Measurements from ENCODE around the gene HERPUD1. TPM values are rescaled to one million over a fixed set of nuclear protein-coding genes. Genes with fewer than 3 reads are reported as not detected.

The HERPUD1 gene
- total and polyA plus RNA-seq, 2 of the 13 experiments (the other 11 are each of a cell fraction or from before 2014, with no cell fraction given) = 96.2 to 323 TPM

GRCh38 chr16:56915336-56916119 lies 16.4 kb upstream of the HERPUD1 start (continued):
- no peak for TF ChIP-seq CEBPB (IDR thresholded peaks at IDR 0.05; ENCODE audit: borderline replicate concordance, low read depth, low read length)
- no peak for TF ChIP-seq ATF7 (IDR thresholded peaks at IDR 0.05)
- no peak for TF ChIP-seq ATF7 (CRISPR knock-in tag; IDR thresholded peaks at IDR 0.05)
- no peak for TF ChIP-seq SCMH1 (CRISPR knock-in tag; IDR thresholded peaks at IDR 0.05; ENCODE audit: borderline replicate concordance)
- TF ChIP-seq ZNF24 (IDR thresholded peaks at IDR 0.05) = no peak

GRCh38 chr16:56916571-56917403 lies 15.2 kb upstream of the HERPUD1 start:
- Histone ChIP-seq H3K9me3 (ENCODE audit: low read length) (no peaks in the 10 kb centered on the region), H3K4me3 (replicated peaks in 1 of 3; ENCODE audit: insufficient read depth in 1 of 3, low read depth in 2 of 3, low read length in 3 of 3) (no peak overlapping the region), H2AFZ (ENCODE audit: low read length) (no peak overlapping the region), H4K20me1 (ENCODE audit: insufficient read depth, low read length) (no peaks in the 10 kb centered on the region), H3K79me2 (ENCODE audit: insufficient read depth, low read length) (no peaks in the 10 kb centered on the region), H3K4me2 (ENCODE audit: low read depth, low read length) (no peak overlapping the region), H3K4me1 (ENCODE audit: insufficient read depth, low read length) (peaks cover 88% of the 10 kb centered on the region), H3K36me3 (replicated peaks in 1 of 2; ENCODE audit: control insufficient read depth in 1 of 2, insufficient read depth in 2 of 2, low read length in 2 of 2) (no peaks in the 10 kb centered on the region), H3K9ac (ENCODE audit: insufficient read depth, low read depth, low read length) (no peak overlapping the region), H3K27ac (ENCODE audit: extremely low read length, insufficient read depth, low read length) (no peak overlapping the region), H3K27me3 (ENCODE audit: control insufficient read depth in 1 of 2, insufficient read depth in 2 of 2, low read length in 2 of 2) (peaks cover 0 to 3% of the 10 kb centered on the region in 2 experiments; a peak in 1 of 5 replicates)
- DNase-seq (ENCODE audit: low spot score) (no peak), ATAC-seq (no peak), FAIRE-seq (no peak)
- in situ Hi-C loops (cut with HindIII; ENCODE audit: extremely low pct_ligation_motif_present, low pct_unique_long_range_greater_than_20kb) (no loop called here), intact Hi-C loops (cut with micrococcal nuclease; ENCODE audit: unreplicated experiment) (no loop called here)
- CTCF ChIA-PET (ENCODE audit: low intra/inter-chr PET ratio, low total read pairs) = no interaction called here
- BruUV-seq (replicated peaks) = no TSS peak
- TF ChIP-seq ETV6 (CRISPR knock-in tag; conservative IDR thresholded peaks at IDR 0.05) = no peak
- no peak for TF ChIP-seq TFDP2 (CRISPR knock-in tag; IDR thresholded peaks at IDR 0.05)
- POLR2A ChIA-PET = interaction anchor here (0.6 to 8.7 kb wide), 2 partner anchors 15 to 20 kb away, joined by 3 to 232 read pairs; partner anchors contain the start of gene HERPUD1
- WGBS (ENCODE audit: low lambda C conversion rate) = 87% methylated on average over 5 of the region's 5 CpGs
